Mesenteric fat pad (tissue), 1 donor: ENCODE results near the gene ARGLU1. TPM values are rescaled to one million over a fixed set of nuclear protein-coding genes. Genes with fewer than 3 reads are reported as not detected.

Experiments used
- DNase-seq: peaks from one replicate; pipeline ENCODE4 v3.0.0-alpha.2; 2020; ENCODE audit warnings: low spot score
- total RNA-seq: library from RNA; stranded (reverse); fragmentation: NEBNext Ultra II Directional; extraction: Animal tissue kit (Norgen Biotek cat#: 25700); gene quantifications from one replicate; pipeline ENCODE4 v1.2.1, GENCODE V29; 2021
- donor health status: DM: yes; HTN: yes; CAD: no.

ARGLU1 gene
- total RNA-seq, 1 donor from 2014 or later = 63.7 TPM

DNA sequence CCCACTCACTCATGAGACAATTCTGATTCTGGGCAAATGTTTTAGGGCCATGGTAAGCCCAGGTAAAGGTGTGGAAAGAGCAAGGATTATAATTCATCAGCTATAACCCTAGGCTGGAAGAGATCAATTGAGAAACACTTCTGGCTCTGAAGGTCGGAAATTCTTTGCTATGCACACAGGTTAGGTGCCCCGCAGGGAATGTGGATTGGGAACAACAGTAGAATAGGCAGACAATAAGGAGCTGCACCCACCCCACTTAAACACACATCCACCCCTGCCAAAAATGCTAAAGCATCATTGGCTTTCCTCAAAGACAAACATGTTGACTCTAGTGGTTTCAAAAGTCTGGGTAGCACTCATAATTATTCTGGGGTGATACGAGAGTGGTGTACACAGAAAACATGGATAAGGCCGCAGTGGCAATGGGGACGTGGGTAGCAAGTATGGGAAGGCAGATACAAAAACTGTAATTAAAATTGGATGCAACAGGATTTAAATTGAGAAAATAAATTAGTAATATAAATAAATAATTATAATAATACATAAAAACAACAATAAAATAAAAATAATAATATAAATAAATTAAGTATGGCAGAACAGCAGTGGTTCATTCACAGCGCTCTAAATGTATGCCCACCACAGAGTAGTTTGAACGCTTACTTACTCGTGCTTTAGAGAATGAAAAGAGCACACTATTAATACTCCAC, 41.0 kb downstream of the ARGLU1 start:
- no peak for DNase-seq

DNA sequence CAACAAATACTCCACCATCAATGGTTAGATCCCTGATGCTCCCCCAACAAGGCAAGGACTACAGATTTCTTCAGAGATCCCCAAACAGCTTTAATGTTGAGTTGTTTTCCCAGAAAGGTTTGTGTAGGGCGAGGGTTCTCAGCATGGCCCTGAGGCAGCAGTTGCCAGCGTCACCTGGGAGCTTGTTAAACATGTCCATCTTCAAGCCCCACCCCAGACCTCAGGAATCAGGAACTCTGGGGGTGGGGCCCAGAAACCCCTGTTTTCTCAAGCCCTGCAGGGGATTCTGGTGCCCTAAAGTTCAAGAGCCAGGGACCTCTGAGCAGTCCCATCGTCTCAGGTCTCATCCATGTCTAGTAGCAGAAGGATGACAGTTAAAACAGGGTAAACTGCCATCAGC, 42.1 kb downstream of the ARGLU1 start:
- no peak for DNase-seq

DNA sequence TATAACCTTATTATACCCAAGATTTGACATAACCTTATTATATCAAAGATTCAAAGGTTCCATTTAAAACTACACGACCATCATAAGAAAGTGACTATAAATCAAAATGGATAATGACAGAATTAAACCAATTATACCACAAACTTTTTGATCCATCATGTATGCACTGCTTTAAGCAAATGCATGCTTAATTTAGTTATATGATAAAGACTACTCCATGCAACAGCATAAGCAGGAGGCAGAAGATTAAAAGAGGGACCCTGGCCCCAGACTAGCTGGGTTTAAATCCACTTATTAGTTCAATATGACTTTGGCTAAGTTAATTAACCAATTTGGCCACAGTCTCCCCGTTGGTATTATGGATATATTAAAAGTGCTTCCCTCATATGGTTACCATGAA, 43.8 kb downstream of the ARGLU1 start:
- DNase-seq = no peak

DNA sequence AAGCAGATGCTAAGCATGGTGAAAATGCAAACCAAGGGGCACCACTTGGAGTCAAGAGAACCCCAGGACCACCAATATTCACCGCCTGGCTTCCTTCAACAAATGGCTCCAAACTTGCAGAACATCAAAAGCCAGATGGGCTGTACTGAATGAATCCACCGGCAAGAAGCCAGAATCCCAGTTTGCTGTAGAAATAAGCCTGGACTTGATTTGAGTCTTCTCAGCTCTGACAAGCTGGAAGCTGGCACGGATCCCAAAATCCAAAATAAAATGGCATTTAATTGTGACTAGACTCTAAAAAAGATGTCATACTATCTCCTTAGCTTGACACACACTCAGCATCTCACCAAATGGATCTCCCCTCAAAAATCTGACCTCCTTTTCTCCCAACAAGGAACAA, 44.4 kb downstream of the ARGLU1 start:
- DNase-seq = no peak

DNA sequence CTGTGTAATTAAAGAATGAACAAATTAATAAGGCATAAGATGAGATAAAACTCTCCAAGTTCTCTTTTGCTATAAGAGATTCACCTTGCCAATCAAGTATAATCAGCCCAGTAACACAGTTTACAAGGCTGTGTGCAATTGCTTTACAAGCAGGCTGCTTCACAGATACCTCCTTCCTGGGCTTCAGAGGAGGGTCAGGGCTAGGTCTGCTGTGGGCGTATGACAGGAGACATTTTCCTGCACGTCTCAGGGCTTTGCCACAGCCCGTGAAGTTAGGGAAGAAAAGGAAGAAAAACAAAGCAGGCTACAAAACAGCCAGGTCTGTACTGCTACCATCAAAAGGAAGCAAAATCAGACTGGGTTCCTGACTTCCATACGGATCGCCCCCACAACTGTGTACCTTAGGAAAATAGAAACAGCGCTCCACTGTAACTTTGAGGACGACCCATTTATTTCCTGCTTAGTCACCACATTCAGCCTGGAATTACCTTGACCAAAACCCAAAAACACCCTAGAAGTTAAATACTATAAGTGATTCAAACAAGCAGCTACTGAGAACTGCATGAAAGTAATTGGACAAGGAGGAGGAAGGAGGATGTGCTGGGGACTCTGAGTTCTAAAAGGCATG, 44.9 kb downstream of the ARGLU1 start:
- DNase-seq = no peak

DNA sequence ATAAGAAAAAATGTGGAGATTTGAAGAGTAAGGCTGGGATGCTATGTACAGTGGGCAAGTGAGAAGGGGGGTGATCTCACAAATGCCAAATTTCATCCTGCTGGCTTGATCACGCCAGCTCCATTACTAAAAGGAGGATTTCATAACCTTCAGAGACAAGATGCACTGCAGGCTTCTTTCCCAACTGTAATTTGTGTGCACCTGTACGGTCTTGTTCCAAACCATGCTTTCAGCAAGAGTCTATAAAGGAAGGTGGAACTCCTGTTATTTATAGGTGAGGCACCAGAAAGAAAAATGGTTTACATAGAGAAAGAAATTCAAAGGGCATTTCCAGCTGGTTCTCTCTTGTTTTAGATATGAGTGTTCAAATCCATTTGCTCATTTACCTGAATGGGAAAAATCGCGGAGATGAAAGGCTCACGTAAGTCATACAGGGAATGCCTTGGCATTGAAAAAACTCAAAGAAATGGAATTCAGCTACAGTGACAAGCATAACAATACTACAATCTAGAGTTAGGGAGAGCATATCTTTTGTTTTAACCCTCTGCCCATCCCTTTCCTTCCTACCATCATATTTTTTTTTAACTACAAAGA, 45.7 kb downstream of the ARGLU1 start:
- no peak for DNase-seq

DNA sequence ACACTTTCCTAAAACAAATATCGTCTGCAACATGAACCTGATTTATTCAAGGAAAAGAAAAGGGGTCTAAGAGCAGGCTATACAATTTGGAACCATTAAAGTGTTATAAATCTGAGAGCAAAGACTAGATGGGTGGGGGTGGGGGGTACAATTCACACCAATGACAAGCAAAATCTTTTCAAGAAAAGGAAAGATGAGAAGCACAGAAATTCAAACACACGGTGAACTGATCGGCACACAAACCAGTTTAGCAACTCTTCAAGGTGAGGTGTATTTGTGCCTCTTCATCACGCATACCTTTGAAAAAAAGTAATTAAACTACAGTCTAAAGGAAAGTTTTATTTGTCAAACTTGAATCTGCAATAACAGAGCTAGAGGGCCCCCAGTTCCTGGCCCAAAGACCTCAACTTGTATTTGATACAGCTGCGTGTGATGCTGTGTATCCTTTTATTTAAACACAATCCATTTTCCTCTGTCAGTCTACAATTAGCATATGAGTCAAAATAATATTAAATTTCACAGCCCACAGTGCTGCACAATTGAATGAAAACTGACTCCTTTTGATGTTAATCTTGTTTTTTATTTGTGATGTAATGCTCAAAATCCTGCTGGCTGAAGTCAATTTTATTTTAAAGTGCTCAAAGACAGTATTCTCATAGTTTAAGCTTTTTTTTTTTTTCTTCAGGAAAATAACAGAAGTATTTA, 46.7 kb downstream of the ARGLU1 start:
- no peak for DNase-seq

DNA sequence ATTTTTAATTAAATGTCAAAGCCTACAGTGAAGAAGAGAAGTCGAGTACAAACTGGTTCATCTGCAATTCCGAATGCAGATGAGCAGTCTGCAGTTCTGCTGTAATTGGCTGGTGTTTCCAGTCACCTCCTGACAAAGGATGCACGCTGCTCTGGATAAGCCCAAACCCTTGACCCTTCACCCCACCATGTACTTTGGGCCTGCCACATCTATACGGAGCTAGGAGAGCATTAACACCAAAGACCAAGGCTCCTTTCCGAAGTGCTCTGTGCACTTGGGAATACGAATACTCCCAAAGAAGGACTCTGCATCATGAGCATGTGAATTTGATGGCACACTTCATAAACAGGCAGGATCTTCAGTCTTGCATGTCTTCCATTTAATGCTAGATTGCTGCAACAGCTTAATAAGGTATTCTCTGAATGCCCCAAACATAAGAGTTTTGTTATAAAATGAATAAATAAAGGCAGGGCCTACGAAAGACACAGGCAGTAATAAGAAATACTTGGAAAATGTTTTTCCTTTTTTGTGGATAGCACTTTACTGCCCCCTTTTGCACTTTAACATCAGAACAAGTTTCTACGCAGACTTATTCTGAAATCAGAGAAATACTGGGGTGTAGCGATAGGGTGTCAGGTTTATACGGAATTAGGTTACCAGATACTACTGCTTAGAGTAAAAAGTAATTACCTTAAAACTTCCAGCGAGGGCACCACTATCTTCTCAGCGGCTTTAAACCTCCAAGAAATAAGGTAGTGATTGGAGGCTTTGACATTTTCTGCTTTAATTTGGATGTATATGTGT, 47.5 kb downstream of the ARGLU1 start:
- no peak for DNase-seq

GRCh38 chr13:106518512-106518911, 49.4 kb downstream of the ARGLU1 start:
- no peak for DNase-seq

- DNase-seq = no peak
Measured at GRCh38 chr13:106517109-106517847, 50.7 kb downstream of the ARGLU1 start.

GRCh38 chr13:106515635-106516254, 52.2 kb downstream of the ARGLU1 start:
- no peak for DNase-seq

GRCh38 chr13:106514928-106515634, 52.9 kb downstream of the ARGLU1 start:
- DNase-seq = no peak

DNA sequence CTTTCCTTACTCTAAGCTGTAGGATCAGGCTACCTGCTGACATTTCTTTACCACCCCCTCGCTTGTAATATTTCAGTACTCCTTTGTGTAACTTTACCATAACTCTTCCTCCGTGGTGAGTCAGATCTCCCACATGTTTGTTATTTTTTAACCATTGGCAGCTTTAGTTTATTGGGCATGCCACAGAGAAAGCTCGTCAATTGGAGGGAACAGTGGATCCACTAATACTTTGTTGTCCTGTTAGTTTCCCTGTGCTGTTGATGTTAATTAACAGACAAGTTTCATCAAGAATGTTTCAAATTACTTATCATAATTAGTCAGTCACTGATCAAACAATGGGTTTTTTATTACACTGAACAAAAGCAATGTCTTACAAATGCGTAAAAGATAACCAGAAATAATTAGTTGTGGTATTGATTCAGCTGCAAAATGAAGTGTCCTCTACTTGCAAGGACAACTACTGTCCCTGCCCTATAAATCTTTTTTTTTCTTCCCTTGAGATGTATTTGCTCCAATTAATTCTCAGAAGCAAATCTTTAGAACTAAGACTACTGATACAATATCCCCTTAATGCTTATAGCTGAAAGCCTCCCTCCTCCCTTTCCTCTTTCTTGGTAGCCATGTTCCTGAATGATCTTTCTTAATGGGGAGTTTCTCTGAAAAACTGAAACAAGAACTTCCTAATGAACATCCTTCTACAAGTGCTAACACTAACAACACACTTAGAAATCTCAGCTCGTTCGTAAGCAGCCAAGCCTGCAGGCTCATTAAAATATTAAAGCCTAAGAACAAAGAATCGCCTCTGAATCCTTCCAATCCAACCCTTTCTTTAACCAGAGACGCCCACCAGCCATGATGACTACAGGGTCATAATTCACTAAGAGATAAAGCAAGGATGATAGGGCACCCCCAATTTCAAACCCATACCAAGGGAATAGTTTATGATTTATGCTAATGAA, 54.6 kb downstream of the ARGLU1 start:
- DNase-seq = no peak

GRCh38 chr13:106507560-106508274, 60.2 kb downstream of the ARGLU1 start:
- DNase-seq = no peak

DNA sequence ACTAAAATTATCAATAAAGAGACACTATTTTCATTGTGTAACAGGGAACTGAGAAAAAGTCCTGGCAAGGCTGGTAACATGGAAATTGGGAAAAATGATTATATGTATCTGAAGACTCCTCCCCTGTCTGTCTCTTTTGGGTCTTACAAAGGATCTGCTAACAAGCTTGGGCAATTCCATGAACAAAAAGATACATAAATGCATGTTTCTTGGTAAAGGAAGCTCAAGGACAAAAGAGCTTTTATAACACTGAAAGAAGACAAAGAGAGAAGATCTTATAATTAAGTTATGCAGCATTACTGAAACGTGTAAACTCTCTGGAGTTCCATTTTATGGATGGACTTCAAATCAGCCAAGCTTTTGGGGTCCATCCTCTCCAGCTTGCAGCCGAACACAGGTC, 61.7 kb downstream of the ARGLU1 start:
- no peak for DNase-seq

DNA sequence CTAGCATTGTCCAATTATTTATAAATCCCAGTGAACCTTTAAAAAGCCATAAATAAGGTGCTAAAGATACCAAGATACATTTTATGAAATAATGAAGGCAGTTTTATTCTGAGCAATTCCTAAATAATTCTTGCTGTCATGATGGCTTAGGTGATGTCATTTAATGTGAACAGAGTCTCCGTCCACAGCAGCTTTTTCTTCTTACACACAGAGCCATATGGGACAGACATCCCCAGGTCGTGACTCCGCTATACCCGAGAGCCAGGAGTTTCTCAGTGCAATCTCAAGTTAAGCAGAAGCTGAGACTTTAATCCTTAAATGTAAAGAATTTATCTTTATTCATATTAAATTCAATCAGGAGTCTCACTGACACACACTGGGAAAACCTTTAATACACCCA, 62.2 kb downstream of the ARGLU1 start:
- no peak for DNase-seq

DNA sequence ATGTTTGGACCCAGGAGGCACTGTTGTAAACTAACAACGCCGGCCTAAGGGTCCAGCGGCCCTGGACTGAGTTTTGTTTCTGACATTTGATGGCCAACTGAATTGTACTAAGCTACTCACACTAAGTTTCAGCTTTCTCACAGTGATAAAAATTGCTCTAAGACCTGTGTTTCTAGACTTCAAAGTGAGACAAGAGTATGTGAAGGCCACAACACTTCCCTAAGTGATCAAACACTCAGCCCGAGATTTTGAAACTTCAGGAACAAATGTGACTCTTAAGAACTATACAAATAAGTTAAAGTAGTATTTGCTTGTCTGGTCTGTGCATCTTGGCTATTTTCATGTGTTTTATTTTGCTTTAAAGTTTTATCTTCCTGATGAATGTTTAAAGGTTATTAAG, 62.6 kb downstream of the ARGLU1 start:
- DNase-seq = no peak
